AG10803 (cell line): ENCODE results near the gene KMT2E.
A peak's percentile ranks its signal among the peaks of the same experiment; 100 is the strongest.

Experiments used
- DNase-seq: peaks from one replicate; pipeline ENCODE4 v3.0.0; 2010; ENCODE audit warnings: low read depth
- H3K4me3 ChIP-seq: 2 replicates; pipeline ENCODE4 v1.5.1; 2011; ENCODE audit warnings: mild to moderate bottlenecking, low read length, control low read depth
- TF ChIP-seq, protein P1 (sequence below): conservative IDR thresholded peaks from 2 replicates; pipeline ENCODE4 v1.5.1; 2011; ENCODE audit warnings: mild to moderate bottlenecking, low read length, control low read depth, inconsistent platforms

KMT2E gene

DNA sequence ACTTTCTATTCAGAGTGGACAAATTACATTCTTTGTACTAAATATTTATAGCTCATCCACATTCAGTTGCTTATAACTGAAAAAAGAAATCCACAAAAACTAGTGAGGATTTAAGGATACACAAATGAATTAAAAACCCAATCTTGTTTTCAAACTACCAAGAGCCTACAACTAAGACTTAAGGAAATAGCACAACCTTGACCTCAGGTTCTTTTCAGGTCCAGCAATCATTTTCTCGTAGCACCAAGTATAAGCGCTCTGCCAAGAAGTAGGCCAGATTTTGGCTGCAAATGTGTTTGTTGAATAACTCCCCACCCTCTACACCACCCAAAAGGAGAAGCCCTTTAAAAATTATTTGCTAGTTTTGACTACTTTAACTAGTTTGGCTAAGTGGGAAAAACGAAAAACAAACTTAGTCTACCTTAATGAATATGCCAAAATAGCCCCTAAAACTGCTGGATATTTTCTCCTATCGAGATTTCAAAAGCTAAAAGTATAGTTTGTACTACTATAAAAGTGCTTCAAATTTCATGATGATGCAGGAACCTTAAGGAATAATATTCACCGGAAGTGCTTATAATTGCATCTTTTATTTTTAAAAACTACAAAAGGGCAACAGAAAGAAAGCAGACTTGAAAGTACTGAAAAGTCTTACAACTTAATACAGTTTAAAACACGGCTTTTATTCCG is 2.7 kb upstream of the KMT2E start:
- no peak for DNase-seq
- H3K4me3 ChIP-seq = peak overlapping the region; percentile 99
- TF ChIP-seq, protein P1, sequence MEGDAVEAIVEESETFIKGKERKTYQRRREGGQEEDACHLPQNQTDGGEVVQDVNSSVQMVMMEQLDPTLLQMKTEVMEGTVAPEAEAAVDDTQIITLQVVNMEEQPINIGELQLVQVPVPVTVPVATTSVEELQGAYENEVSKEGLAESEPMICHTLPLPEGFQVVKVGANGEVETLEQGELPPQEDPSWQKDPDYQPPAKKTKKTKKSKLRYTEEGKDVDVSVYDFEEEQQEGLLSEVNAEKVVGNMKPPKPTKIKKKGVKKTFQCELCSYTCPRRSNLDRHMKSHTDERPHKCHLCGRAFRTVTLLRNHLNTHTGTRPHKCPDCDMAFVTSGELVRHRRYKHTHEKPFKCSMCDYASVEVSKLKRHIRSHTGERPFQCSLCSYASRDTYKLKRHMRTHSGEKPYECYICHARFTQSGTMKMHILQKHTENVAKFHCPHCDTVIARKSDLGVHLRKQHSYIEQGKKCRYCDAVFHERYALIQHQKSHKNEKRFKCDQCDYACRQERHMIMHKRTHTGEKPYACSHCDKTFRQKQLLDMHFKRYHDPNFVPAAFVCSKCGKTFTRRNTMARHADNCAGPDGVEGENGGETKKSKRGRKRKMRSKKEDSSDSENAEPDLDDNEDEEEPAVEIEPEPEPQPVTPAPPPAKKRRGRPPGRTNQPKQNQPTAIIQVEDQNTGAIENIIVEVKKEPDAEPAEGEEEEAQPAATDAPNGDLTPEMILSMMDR = no peak

DNA sequence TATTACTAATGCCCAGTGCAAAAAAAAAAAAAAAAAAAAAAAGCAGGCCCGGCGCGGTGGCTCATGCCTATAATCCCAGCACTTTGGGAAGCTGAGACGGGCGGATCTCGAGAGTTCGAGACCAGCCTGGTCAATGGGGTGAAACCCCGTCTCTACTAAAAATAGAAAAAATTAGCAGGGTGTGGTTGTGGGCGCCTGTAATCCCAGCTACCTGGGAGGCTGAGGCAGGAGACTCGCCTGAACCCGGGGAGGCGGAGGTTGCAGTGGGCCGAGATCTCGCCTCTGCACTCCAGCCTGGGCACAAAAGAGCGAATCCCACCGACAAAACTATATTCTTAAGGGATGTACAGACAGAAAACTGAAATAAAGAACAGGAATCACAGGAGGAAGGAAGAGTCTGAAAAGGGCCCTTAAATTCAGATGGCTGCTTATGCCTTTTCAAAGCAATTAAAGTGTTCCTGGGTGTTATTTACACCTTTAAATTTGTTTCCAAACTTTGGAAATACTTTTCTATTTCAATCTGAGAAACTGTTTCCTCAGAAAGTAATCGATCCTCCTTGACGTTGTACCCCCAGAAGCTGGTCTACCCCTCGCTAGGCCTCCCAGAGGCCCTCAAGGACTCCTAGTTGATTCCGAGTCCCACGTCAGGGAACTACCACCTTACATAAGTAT is 2.0 kb upstream of the KMT2E start:
- no peak for DNase-seq
- peak overlapping the region; percentile 99 for H3K4me3 ChIP-seq
- TF ChIP-seq, protein P1 = no peak

DNA sequence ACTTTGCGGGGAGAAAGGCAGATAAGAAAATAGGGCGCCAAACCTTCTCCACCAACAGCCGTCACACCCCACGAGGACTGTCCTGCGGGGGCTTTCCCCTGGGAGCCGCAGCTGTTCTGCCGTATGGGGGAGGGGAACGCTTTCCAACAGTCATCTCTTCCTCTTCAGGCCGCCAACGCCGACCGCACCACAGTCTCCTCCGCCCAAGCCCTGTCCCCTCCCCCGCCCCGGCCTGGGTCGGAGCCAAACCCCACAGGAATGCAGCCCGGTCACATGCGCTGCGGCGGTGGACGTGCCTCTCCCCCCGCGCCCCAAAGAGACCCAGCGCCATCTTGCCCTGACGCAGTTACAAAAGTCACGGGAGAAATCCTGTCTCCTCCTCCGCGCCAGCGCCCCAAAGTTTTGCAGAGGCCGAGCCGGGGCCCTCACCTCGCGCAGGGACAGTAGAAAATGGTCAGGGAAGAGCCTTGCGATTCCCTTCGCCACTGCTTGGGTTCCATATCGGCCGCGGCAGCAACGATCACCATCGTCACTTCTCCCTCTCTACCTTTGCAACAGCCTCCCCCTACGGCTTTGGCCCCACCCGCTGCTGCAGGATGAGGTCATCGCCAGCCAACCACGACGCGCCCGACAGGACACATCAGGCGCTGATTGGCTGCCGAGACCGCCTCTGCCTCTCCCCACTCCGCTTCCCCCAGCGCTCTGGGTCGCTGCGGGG is 1.3 kb upstream of the KMT2E start:
- H3K4me3 ChIP-seq = peak overlapping the region; percentile 99
- TF ChIP-seq, protein P1 = no peak
- peak; percentile 99 for DNase-seq

DNA sequence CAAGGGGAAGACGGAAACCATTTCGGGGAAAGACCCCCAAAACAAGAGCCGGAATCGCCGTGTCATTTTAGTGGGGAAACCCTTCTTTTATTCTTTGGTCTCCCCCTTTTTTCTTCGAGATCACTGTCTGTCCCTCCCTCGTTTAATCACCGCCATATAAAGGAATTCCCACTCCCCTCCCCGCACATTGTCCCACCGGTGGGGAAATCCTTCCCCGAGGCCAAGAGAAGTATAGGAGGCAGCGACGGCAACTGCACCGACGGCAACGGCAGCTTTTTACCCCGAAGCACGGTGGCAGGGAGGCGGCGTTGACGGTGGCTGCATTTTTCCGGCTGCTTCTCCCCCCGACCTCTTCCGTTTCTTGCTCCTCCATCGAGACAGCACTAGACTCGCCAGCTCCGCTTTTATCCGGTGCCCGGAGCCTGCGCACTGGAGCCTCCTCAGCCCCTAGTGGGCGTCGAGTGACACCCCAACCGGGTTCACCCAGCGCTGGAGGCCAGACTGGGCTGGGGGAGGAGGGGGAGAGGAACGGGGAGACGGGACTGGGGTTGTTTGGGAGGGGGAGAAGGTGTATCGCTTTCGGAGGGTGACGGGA is 687 bp upstream of the KMT2E start:
- H3K4me3 ChIP-seq = peak overlapping the region; percentile 99
- peak; percentile 95 for DNase-seq
- TF ChIP-seq, protein P1 = peak; percentile 57

DNA sequence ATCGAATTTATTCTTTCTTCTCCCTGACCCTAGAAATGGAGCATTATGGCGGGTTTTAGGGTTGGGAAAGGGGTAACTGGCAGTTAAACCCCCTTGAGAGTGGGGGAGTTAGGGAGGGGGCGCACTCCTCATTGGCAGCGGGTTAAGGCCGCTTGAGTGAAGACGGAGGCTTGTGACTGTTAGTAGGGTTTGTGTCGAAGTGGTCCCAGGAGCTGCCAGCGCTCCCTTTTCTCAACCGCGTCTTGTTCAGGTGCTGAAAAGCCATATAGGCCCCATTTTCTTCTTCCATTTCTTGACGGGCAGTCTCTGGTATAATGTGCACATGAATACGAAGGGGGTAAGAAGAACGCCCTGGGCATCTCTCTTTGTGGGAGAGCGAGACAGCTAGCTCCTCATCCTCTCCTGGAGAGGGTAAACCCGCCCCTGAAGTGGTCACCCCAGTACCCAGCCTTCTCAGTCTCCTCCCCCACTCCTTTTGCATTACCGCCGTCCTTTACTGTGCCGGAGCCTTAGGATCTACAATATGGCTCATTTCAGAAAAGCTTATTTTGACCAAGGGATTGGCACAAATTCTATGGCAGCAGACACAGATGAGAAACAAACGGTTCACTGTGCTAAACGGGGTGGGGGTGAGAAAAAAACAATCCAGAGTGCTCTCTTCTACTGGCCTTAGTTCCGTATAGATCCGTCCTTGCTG is 836 bp downstream of the KMT2E start:
- TF ChIP-seq, protein P1 = no peak
- H3K4me3 ChIP-seq = peak overlapping the region; percentile 99
- peak; percentile 28 for DNase-seq

DNA sequence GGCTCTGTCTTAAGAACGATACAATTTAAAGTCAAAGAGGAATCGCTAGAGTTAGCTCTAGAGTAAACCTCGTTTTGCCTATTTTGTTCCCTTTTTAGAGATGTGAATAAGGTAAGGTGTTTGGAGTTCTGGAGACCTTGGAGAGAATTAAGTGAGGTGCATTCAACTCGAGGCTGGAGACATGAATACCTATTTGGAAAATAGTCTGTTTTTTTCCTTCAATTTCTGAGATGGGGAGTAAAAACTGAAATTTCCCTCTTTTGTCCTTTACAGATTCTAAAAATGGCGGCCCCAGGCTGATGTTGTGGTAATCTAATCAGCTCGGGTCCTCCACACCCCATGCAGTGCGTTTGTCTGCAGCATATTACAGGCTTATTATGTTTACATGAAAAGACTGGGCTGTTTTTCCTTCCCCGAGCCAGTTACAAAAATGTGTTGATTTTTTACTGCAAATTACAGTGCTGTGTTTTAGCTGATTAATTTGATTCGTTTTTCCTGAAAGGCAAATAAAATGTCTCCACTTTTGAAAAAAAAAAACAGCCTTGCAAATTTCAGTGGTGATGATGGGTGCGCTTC is 1.5 kb downstream of the KMT2E start:
- DNase-seq = no peak
- peak overlapping the region; percentile 99 for H3K4me3 ChIP-seq
- TF ChIP-seq, protein P1 = no peak
